ENCODE results near the gene MYO16.

DNA sequence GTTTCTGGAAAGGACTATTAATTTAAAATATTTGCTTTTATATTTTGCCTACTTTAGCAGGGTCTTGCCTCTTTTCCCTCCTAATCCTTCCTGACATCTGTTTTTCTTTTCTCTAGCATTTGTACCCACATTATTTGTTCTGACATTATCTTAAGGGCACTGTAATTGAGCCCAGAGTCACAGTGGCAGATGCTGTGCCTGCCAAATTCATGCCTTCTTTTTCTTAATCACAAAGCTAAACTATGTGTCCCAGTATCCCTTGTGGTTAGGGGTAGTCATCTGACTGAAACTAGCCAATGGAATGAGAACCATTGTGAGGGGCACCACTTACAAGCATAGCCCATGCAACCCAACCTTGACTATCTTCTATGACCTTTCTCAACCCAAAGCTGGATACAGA lies 562.9 kb downstream of the MYO16 start:
- TF ChIP-seq CTCF (conservative IDR thresholded peaks at IDR 0.05) (no peak), ZFX (IDR thresholded peaks at IDR 0.05) (no peak)

Measured in C4-2B (cell line).